A673 (cell line): ENCODE data around the gene TAB3.

Experiments used
- CTCF ChIP-seq: fragments of 300-800, 200-600 bp; sonication (generic); conservative IDR thresholded peaks from 2 replicates; pipeline ENCODE4 v1.5.1; 2017; ENCODE audit warnings: low read depth, mild to moderate bottlenecking, antibody characterized with exemption, low read length, moderate library complexity, mixed read lengths
- EZH2 ChIP-seq: fragments of 200-600 bp; sonication (generic); IDR thresholded peaks from 2 replicates; pipeline ENCODE4 v1.6.1; 2017; ENCODE audit warnings: borderline replicate concordance, low read depth, mild to moderate bottlenecking, mixed read lengths, antibody characterized with exemption, low read length; ENCODE audit not compliant: poor library complexity, severe bottlenecking

GRCh38 chrX:30793075-30793766 is 95.8 kb downstream of the TAB3 start:
- TF ChIP-seq CTCF: no peak
- TF ChIP-seq EZH2: no peak
